H1 (cell line): ENCODE data around the gene DHX58. TPM values are rescaled to one million over a fixed set of nuclear protein-coding genes. Genes with fewer than 3 reads are reported as not detected.

Source experiments
- POU5F1 ChIP-seq: IDR thresholded peaks from 2 replicates; pipeline ENCODE4 v1.6.1; 2011; ENCODE audit warnings: low read depth, mild to moderate bottlenecking, low read length, moderate library complexity
- polyA plus RNA-seq, 7 experiments: library from polyadenylated mRNA; depleted of rRNA in 3 of 7; stranded (reverse) in 5 of 7; unstranded in 2 of 7; fragments of >200 nt in 5 of 7; fragments of 200-250 nt in 2 of 7; gene quantifications; 1 replicate in 5 of 7; 2 replicates in 1 of 7; 4 replicates in 1 of 7; pipeline versions ENCODE4 v1.2.1 to v1.2.3, GENCODE V29; 2011 to 2013; ENCODE audit warnings: missing spikeins in 2 of 7, mixed read lengths in 2 of 7
- total RNA-seq: library from RNA; stranded (reverse); fragmentation: NEBNext Ultra II Directional; extraction: Animal tissue kit (Norgen Biotek cat#: 25700); gene quantifications from 2 replicates; pipeline ENCODE4 v1.2.1, GENCODE V29; 2021
- TF ChIP-seq, protein P1 (sequence below): fragments of 300-600 bp; sonication (generic); IDR thresholded peaks from 2 replicates; pipeline ENCODE4 v1.7.1; 2012; ENCODE audit warnings: low read length, moderate library complexity, mild to moderate bottlenecking, inconsistent platforms; ENCODE audit not compliant: insufficient replicate concordance

DHX58 gene
- total and polyA plus RNA-seq, 2 of the 8 experiments (the other 6 are each of a cell fraction or from before 2014, with no cell fraction given): 5.6 to 9.9 TPM

DNA sequence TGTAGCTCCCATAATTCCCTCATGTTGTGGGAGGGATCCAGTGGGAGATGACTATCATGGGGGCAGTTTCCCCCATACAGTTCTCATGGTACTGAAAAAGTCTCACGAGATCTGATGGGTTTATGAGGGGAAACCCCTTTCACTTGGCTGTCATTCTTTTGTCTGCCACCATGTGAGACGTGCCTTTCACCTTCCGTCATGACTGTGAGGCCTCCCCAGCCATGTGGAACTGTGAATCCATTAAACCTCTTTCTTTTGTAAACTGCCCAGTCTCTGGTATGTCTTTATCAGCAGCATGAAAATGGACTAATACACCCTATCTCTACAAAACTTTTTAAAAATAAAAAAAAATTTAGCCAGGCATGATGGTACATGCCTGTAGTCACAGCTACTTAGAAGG is 55.9 kb downstream of the DHX58 start (continued):
- TF ChIP-seq, protein P1, sequence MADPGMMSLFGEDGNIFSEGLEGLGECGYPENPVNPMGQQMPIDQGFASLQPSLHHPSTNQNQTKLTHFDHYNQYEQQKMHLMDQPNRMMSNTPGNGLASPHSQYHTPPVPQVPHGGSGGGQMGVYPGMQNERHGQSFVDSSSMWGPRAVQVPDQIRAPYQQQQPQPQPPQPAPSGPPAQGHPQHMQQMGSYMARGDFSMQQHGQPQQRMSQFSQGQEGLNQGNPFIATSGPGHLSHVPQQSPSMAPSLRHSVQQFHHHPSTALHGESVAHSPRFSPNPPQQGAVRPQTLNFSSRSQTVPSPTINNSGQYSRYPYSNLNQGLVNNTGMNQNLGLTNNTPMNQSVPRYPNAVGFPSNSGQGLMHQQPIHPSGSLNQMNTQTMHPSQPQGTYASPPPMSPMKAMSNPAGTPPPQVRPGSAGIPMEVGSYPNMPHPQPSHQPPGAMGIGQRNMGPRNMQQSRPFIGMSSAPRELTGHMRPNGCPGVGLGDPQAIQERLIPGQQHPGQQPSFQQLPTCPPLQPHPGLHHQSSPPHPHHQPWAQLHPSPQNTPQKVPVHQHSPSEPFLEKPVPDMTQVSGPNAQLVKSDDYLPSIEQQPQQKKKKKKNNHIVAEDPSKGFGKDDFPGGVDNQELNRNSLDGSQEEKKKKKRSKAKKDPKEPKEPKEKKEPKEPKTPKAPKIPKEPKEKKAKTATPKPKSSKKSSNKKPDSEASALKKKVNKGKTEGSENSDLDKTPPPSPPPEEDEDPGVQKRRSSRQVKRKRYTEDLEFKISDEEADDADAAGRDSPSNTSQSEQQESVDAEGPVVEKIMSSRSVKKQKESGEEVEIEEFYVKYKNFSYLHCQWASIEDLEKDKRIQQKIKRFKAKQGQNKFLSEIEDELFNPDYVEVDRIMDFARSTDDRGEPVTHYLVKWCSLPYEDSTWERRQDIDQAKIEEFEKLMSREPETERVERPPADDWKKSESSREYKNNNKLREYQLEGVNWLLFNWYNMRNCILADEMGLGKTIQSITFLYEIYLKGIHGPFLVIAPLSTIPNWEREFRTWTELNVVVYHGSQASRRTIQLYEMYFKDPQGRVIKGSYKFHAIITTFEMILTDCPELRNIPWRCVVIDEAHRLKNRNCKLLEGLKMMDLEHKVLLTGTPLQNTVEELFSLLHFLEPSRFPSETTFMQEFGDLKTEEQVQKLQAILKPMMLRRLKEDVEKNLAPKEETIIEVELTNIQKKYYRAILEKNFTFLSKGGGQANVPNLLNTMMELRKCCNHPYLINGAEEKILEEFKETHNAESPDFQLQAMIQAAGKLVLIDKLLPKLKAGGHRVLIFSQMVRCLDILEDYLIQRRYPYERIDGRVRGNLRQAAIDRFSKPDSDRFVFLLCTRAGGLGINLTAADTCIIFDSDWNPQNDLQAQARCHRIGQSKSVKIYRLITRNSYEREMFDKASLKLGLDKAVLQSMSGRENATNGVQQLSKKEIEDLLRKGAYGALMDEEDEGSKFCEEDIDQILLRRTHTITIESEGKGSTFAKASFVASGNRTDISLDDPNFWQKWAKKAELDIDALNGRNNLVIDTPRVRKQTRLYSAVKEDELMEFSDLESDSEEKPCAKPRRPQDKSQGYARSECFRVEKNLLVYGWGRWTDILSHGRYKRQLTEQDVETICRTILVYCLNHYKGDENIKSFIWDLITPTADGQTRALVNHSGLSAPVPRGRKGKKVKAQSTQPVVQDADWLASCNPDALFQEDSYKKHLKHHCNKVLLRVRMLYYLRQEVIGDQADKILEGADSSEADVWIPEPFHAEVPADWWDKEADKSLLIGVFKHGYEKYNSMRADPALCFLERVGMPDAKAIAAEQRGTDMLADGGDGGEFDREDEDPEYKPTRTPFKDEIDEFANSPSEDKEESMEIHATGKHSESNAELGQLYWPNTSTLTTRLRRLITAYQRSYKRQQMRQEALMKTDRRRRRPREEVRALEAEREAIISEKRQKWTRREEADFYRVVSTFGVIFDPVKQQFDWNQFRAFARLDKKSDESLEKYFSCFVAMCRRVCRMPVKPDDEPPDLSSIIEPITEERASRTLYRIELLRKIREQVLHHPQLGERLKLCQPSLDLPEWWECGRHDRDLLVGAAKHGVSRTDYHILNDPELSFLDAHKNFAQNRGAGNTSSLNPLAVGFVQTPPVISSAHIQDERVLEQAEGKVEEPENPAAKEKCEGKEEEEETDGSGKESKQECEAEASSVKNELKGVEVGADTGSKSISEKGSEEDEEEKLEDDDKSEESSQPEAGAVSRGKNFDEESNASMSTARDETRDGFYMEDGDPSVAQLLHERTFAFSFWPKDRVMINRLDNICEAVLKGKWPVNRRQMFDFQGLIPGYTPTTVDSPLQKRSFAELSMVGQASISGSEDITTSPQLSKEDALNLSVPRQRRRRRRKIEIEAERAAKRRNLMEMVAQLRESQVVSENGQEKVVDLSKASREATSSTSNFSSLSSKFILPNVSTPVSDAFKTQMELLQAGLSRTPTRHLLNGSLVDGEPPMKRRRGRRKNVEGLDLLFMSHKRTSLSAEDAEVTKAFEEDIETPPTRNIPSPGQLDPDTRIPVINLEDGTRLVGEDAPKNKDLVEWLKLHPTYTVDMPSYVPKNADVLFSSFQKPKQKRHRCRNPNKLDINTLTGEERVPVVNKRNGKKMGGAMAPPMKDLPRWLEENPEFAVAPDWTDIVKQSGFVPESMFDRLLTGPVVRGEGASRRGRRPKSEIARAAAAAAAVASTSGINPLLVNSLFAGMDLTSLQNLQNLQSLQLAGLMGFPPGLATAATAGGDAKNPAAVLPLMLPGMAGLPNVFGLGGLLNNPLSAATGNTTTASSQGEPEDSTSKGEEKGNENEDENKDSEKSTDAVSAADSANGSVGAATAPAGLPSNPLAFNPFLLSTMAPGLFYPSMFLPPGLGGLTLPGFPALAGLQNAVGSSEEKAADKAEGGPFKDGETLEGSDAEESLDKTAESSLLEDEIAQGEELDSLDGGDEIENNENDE: no peak
- no peak for TF ChIP-seq POU5F1
